ENCODE data around the gene SGMS1. TPM values are rescaled to one million over a fixed set of nuclear protein-coding genes. Genes with fewer than 3 reads are reported as not detected.

SGMS1 gene
- total RNA-seq, 1 experiment from 2014 or later = 20.4 TPM

DNA sequence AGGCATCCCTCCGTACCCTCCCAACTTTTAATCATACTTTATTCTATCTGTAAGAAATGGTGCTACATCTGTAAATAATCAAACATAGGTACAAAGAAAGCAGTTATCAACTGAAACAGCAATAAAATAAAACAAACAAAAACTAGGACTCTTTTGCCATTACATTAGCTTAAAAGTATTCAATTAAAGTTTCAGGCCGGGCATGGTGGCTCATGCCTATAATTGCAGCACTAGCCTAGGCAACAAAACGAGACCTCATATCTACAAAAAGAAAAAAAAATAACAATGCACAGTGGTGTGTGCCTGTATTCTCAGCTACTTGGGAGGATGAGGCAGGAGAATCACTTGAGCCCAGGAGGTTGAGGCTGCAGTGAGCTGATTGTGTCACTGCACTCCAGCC, 161.9 kb downstream of the SGMS1 start:
- no CpG with 5 or more reads among the region's 3 CpGs for WGBS (ENCODE audit: extremely low coverage, insufficient read length, low lambda C conversion rate)

More for the DNA sequence above, 161.9 kb downstream of the SGMS1 start:
- Histone ChIP-seq H3K23ac (ENCODE audit: insufficient read length, low read depth, low read length) (no peak overlapping the region), H3K23me2 (ENCODE audit: insufficient read length, low read depth, low read length, poor library complexity, severe bottlenecking) (no peaks in the 10 kb centered on the region), H2BK15ac (ENCODE audit: low read depth, low read length) (no peak overlapping the region), H4K20me1 (ENCODE audit: control insufficient read depth, insufficient read depth, insufficient read length) (no peaks in the 10 kb centered on the region), H2AFZ (ENCODE audit: low read length) (no peak overlapping the region), H2BK5ac (ENCODE audit: insufficient read length, low read length) (no peak overlapping the region), H3K27ac (ENCODE audit: insufficient read length, low read depth, low read length) (no peak overlapping the region), H3K56ac (ENCODE audit: insufficient read length, low read depth, low read length) (no peak overlapping the region), H4K8ac (replicated peaks; ENCODE audit: insufficient read length, low read depth, low read length) (no peak overlapping the region), H4K91ac (ENCODE audit: insufficient read length, low read depth, low read length) (no peak overlapping the region), H3K14ac (ENCODE audit: insufficient read depth, low read length) (no peak overlapping the region), H3K79me1 (ENCODE audit: insufficient read depth, low read depth, low read length, poor library complexity, severe bottlenecking) (peaks cover 2% of the 10 kb centered on the region), H2AK5ac (ENCODE audit: insufficient read length, low read length) (no peak overlapping the region), H3K9me3 (ENCODE audit: control insufficient read depth, low read depth, low read length) (no peaks in the 10 kb centered on the region), H3K4ac (ENCODE audit: low read depth, low read length) (no peak overlapping the region), H2BK120ac (ENCODE audit: low read depth, low read length, poor library complexity, severe bottlenecking) (no peak overlapping the region), H3K4me1 (ENCODE audit: insufficient read depth, low read length) (peaks cover 2% of the 10 kb centered on the region; the same call in 1 of the 2 replicates), H3K4me2 (ENCODE audit: insufficient read depth, insufficient read length, low read length) (no peak overlapping the region), H4K5ac (ENCODE audit: insufficient read length, low read depth, low read length) (no peak overlapping the region), H3K9ac (ENCODE audit: extremely low read depth, insufficient read length, low read length) (no peak overlapping the region), H2BK12ac (ENCODE audit: insufficient read length, low read depth, low read length) (no peak overlapping the region), H2BK20ac (ENCODE audit: low read depth, low read length, poor library complexity, severe bottlenecking) (no peak overlapping the region), H3T11ph (ENCODE audit: low read length) (no peak overlapping the region), H3K18ac (ENCODE audit: insufficient read length, low read depth, low read length) (no peak overlapping the region), H3K27me3 (ENCODE audit: insufficient read depth, low read length) (no peaks in the 10 kb centered on the region), H3K79me2 (ENCODE audit: insufficient read depth, low read length) (no peaks in the 10 kb centered on the region)
- peaks cover 4 to 9% (median 6%) of the 10 kb centered on the region in 3 experiments; a peak in 5 of 7 replicates for H3K36me3 Mint-ChIP-seq (ENCODE audit: insufficient read depth in 1 of 3, low read depth in 3 of 3)
- no peaks in the 10 kb centered on the region for H3K9me3 Mint-ChIP-seq
- peaks cover 4 to 11% of the 10 kb centered on the region in 2 experiments for H3K4me1 Mint-ChIP-seq
- no peak overlapping the region for H3K4me3 Mint-ChIP-seq
- TF ChIP-seq, protein P1, sequence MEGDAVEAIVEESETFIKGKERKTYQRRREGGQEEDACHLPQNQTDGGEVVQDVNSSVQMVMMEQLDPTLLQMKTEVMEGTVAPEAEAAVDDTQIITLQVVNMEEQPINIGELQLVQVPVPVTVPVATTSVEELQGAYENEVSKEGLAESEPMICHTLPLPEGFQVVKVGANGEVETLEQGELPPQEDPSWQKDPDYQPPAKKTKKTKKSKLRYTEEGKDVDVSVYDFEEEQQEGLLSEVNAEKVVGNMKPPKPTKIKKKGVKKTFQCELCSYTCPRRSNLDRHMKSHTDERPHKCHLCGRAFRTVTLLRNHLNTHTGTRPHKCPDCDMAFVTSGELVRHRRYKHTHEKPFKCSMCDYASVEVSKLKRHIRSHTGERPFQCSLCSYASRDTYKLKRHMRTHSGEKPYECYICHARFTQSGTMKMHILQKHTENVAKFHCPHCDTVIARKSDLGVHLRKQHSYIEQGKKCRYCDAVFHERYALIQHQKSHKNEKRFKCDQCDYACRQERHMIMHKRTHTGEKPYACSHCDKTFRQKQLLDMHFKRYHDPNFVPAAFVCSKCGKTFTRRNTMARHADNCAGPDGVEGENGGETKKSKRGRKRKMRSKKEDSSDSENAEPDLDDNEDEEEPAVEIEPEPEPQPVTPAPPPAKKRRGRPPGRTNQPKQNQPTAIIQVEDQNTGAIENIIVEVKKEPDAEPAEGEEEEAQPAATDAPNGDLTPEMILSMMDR (conservative IDR thresholded peaks at IDR 0.05) = no peak
- H3K27me3 Mint-ChIP-seq (ENCODE audit: low read depth) = no peaks in the 10 kb centered on the region
- no peak overlapping the region; a peak in 1 of 7 replicates for H3K27ac Mint-ChIP-seq
- DNase-seq = no peak
